CD14-positive monocyte (primary cell): ENCODE results near the gene RPS19. TPM values are rescaled to one million over a fixed set of nuclear protein-coding genes. Genes with fewer than 3 reads are reported as not detected.

Experiments used
- DNase-seq, 3 donors: peaks; one replicate each; pipeline ENCODE4 v3.0.0-alpha.2; 2011 to 2022
- H2AFZ ChIP-seq: 2 replicates; pipeline ENCODE4 v1.6.0; 2012; ENCODE audit warnings: mild to moderate bottlenecking, low read depth, low read length, inconsistent platforms; ENCODE audit not compliant: insufficient read depth, poor library complexity, severe bottlenecking
- H3K27ac ChIP-seq, 2 donors: 1 replicate in 1 of 2; 2 replicates in 1 of 2; pipeline ENCODE4 v1.5.1; 2012 to 2013; ENCODE audit warnings: low read length in 2 of 2, control low read depth in 1 of 2, inconsistent platforms in 1 of 2, low read depth in 1 of 2, mild to moderate bottlenecking in 1 of 2
- H3K27me3 ChIP-seq, 2 donors: one replicate each; pipeline versions ENCODE4 v1.6.0 to v1.6.1; 2011 to 2013; ENCODE audit warnings: low read length in 2 of 2; ENCODE audit not compliant: control insufficient read depth in 2 of 2, insufficient read depth in 2 of 2
- H3K36me3 ChIP-seq, 2 donors: replicated peaks in 1 of 2; 1 replicate in 1 of 2; 2 replicates in 1 of 2; pipeline versions ENCODE4 v1.5.1 to v1.6.1; 2012 to 2013; ENCODE audit warnings: low read length in 2 of 2, control low read depth in 1 of 2, inconsistent platforms in 1 of 2, mild to moderate bottlenecking in 1 of 2; ENCODE audit not compliant: insufficient read depth in 2 of 2, control insufficient read depth in 1 of 2
- H3K4me1 ChIP-seq, 2 donors: 1 replicate in 1 of 2; 2 replicates in 1 of 2; pipeline versions ENCODE4 v1.5.1 to v1.6.1; 2012 to 2013; ENCODE audit warnings: low read length in 2 of 2, control low read depth in 1 of 2, inconsistent platforms in 1 of 2, mild to moderate bottlenecking in 1 of 2, moderate library complexity in 1 of 2; ENCODE audit not compliant: insufficient read depth in 2 of 2, control insufficient read depth in 1 of 2
- H3K4me2 ChIP-seq: replicated peaks from 2 replicates; pipeline ENCODE3; 2012; ENCODE audit warnings: low read length, moderate library complexity, mild to moderate bottlenecking; ENCODE audit not compliant: poor library complexity, severe bottlenecking; ENCODE audit errors: extremely low read depth
- H3K4me3 ChIP-seq, 3 experiments: fragments of 200-600 bp in 1 of 3; sonication (generic) in 1 of 3; replicated peaks in 1 of 3; 1 replicate in 2 of 3; 2 replicates in 1 of 3; pipeline ENCODE4 v1.5.1; 2011 to 2013; ENCODE audit warnings: low read length in 3 of 3, mild to moderate bottlenecking in 3 of 3, control low read depth in 2 of 3, low read depth in 2 of 3, inconsistent platforms in 1 of 3, moderate library complexity in 1 of 3
- H3K79me2 ChIP-seq: 2 replicates; pipeline ENCODE4 v1.6.0; 2012; ENCODE audit warnings: mild to moderate bottlenecking, control low read depth, inconsistent platforms, low read length, moderate library complexity; ENCODE audit not compliant: insufficient read depth
- H3K9ac ChIP-seq: 2 replicates; pipeline ENCODE4 v1.6.0; 2017; ENCODE audit warnings: low read length, mild to moderate bottlenecking; ENCODE audit not compliant: insufficient read depth, poor library complexity, severe bottlenecking
- H3K9me3 ChIP-seq, 2 donors: replicated peaks in 1 of 2; 1 replicate in 1 of 2; 2 replicates in 1 of 2; pipeline versions ENCODE4 v1.5.1 to v1.6.1; 2012 to 2013; ENCODE audit warnings: low read length in 2 of 2, control low read depth in 1 of 2; ENCODE audit not compliant: control insufficient read depth in 1 of 2, insufficient read depth in 1 of 2
- H4K20me1 ChIP-seq: 2 replicates; pipeline ENCODE4 v1.6.0; 2012; ENCODE audit warnings: mild to moderate bottlenecking, low read length, control low read depth, moderate library complexity; ENCODE audit not compliant: insufficient read depth
- H3K27ac Mint-ChIP-seq, 7 donors: one replicate each; pipeline ENCODE4 v1.8.0; 2020; ENCODE audit warnings: mild to moderate bottlenecking in 7 of 7, mixed read lengths in 7 of 7, moderate library complexity in 6 of 7, inconsistent platforms in 2 of 7
- H3K27me3 Mint-ChIP-seq, 3 donors: one replicate each; pipeline ENCODE4 v1.8.0; 2021 to 2022; ENCODE audit warnings: low read depth in 3 of 3, mild to moderate bottlenecking in 3 of 3, mixed read lengths in 3 of 3, moderate library complexity in 3 of 3, inconsistent platforms in 1 of 3
- H3K36me3 Mint-ChIP-seq, 2 donors: one replicate each; pipeline ENCODE4 v1.8.0; 2020; ENCODE audit warnings: mixed read lengths in 2 of 2, inconsistent platforms in 1 of 2, mild to moderate bottlenecking in 1 of 2
- H3K4me1 Mint-ChIP-seq: one replicate; pipeline ENCODE4 v1.8.0; 2020; ENCODE audit warnings: mild to moderate bottlenecking, mixed read lengths
- H3K4me3 Mint-ChIP-seq, 2 donors: one replicate each; pipeline ENCODE4 v1.8.0; 2020; ENCODE audit warnings: mild to moderate bottlenecking in 2 of 2, mixed read lengths in 2 of 2, moderate library complexity in 1 of 2
- H3K9me3 Mint-ChIP-seq, 7 donors: one replicate each; pipeline ENCODE4 v1.8.0; 2020 to 2022; ENCODE audit warnings: mixed read lengths in 7 of 7, mild to moderate bottlenecking in 6 of 7, moderate library complexity in 6 of 7, inconsistent platforms in 2 of 7
- WGBS: methylation state at CpG from one replicate; pipeline ENCODE4 v1.1.5; 2013; ENCODE audit warnings: missing lambda C conversion rate; ENCODE audit not compliant: insufficient coverage; 5-methylcytosine and 5-hydroxymethylcytosine counted together
- intact Hi-C, 2 donors: fragments of 100-400 bp; cut with micrococcal nuclease; formaldehyde crosslinking; loops; one replicate each; pipeline versions ENCODE4 v1.15.0 to v1.15.1; 2023
- polyA plus RNA-seq, 3 donors: library from polyadenylated mRNA; depleted of rRNA in 1 of 3; unstranded in 2 of 3; stranded (reverse) in 1 of 3; fragments of 300-500 nt in 2 of 3; fragments of >200 nt in 1 of 3; fragmentation: Illumina TruSeq in 2 of 3; gene quantifications; 1 replicate in 2 of 3; 2 replicates in 1 of 3; pipeline ENCODE4 v1.2.3, GENCODE V29; 2012 to 2021
- TF ChIP-seq, protein P1 (sequence below): fragments of 200-600 bp; IDR thresholded peaks from one replicate; pipeline ENCODE4 v1.8.0; 2022; ENCODE audit warnings: antibody characterized with exemption, mild to moderate bottlenecking

The RPS19 gene
- polyA plus RNA-seq, 3 donors = 1,234 to 2,117 (median 1,424) TPM

DNA sequence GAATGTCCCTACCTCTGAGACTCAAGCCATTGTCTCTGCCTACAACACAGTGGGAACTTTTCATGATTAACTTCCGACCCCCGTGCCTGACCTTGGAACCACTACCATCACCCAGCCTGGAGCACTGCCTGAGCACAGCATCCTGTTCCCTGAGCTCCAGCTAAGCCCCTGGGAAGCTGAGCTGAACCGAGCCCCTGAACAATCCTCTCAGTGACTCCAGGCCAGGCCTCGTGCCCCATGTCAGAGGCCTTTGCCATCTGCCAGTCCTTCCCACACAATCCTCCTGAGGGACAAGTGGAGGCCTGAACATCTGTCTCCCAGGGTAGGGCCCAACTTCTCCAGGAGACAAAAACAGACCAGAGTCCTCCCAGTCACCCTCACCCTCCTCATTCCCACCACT is 46.1 kb upstream of the RPS19 start:
- peaks cover 3 to 8% (median 5%) of the 10 kb centered on the region in 3 donors for H3K27me3 Mint-ChIP-seq
- Histone ChIP-seq H3K36me3 (no peaks in the 10 kb centered on the region), H3K9ac (no peak overlapping the region), H3K27ac (no peak overlapping the region), H2AFZ (no peak overlapping the region), H3K9me3 (no peaks in the 10 kb centered on the region), H3K4me2 (no peak overlapping the region), H3K4me1 (peaks cover 35 to 36% of the 10 kb centered on the region in 2 donors), H3K4me3 (no peak overlapping the region), H3K27me3 (no peaks in the 10 kb centered on the region), H3K79me2 (no peaks in the 10 kb centered on the region), H4K20me1 (no peaks in the 10 kb centered on the region)
- DNase-seq = no peak
- H3K9me3 Mint-ChIP-seq = no peaks in the 10 kb centered on the region
- TF ChIP-seq, protein P1, sequence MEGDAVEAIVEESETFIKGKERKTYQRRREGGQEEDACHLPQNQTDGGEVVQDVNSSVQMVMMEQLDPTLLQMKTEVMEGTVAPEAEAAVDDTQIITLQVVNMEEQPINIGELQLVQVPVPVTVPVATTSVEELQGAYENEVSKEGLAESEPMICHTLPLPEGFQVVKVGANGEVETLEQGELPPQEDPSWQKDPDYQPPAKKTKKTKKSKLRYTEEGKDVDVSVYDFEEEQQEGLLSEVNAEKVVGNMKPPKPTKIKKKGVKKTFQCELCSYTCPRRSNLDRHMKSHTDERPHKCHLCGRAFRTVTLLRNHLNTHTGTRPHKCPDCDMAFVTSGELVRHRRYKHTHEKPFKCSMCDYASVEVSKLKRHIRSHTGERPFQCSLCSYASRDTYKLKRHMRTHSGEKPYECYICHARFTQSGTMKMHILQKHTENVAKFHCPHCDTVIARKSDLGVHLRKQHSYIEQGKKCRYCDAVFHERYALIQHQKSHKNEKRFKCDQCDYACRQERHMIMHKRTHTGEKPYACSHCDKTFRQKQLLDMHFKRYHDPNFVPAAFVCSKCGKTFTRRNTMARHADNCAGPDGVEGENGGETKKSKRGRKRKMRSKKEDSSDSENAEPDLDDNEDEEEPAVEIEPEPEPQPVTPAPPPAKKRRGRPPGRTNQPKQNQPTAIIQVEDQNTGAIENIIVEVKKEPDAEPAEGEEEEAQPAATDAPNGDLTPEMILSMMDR = no peak
- WGBS = 100% methylated on average over 2 of the region's 4 CpGs
- intact Hi-C loops = no loop called here
- peak overlapping the region in 1 of 7 donors; percentile 76 for H3K27ac Mint-ChIP-seq
- peaks cover 42% of the 10 kb centered on the region for H3K4me1 Mint-ChIP-seq
- H3K36me3 Mint-ChIP-seq = peaks cover 5 to 11% of the 10 kb centered on the region in 2 donors
- H3K4me3 Mint-ChIP-seq = no peak overlapping the region

DNA sequence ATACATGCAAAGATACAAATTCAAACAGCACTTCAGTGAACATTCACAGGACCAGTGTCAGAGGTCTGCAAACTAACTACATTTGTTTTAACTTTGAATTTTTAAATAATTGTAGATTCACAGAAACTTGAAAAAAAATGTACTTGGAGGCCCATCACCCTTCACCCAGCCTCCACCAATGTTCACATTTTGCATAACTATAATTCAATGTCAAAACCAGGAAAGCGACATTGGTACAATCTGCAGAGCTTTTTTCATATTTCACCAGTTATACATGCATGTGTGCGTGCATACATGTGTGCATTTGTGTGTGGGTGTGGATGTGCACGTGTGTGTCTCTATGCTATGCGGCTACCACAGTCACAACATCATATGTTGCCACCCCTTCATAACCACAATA is 44.8 kb upstream of the RPS19 start:
- Histone ChIP-seq H3K27me3 (no peaks in the 10 kb centered on the region), H3K36me3 (no peaks in the 10 kb centered on the region), H4K20me1 (no peaks in the 10 kb centered on the region), H3K4me3 (no peak overlapping the region), H3K79me2 (no peaks in the 10 kb centered on the region), H3K4me1 (peaks cover 27 to 28% of the 10 kb centered on the region in 2 donors), H3K9ac (no peak overlapping the region), H3K4me2 (no peak overlapping the region), H2AFZ (no peak overlapping the region), H3K27ac (no peak overlapping the region), H3K9me3 (no peaks in the 10 kb centered on the region)
- Mint-ChIP-seq H3K9me3 (no peaks in the 10 kb centered on the region), H3K27me3 (peaks cover 8 to 10% (median 9%) of the 10 kb centered on the region in 3 donors), H3K4me1 (peaks cover 32% of the 10 kb centered on the region), H3K36me3 (peaks cover 5 to 11% of the 10 kb centered on the region in 2 donors), H3K27ac (no peak overlapping the region), H3K4me3 (no peak overlapping the region)
- intact Hi-C loops = loop anchor here in 1 of 2 donors (5.0 kb wide), 1 partner anchor 33 kb away; no protein-coding TSS in a partner anchor
- no peak for DNase-seq
- TF ChIP-seq, protein P1 = no peak
- WGBS = no CpG with 5 or more reads among the region's 4 CpGs
